CD4-positive, alpha-beta T cell treated with Interferon alpha-2 for 1 hour (primary cell): ENCODE measurements around the gene DENND1A.
A peak's percentile ranks its signal among the peaks of the same experiment; 100 is the strongest.
"Not testable (repeated sequence)": the region's sequence is repeated elsewhere in the genome, so short reads cannot be mapped to it uniquely, and the experiment has no call there.

ENCODE experiments used
- DNase-seq, 2 donors: peaks; one replicate each; pipeline ENCODE4 v3.0.0-alpha.2; 2020 to 2022

Gene DENND1A

GRCh38 chr9:123757960-123758359 is 172.0 kb downstream of the DENND1A start:
- no peak for DNase-seq

GRCh38 chr9:123757547-123757946 is 172.4 kb downstream of the DENND1A start:
- no peak for DNase-seq

GRCh38 chr9:123756484-123757106 is 173.3 kb downstream of the DENND1A start:
- DNase-seq, result no peak

GRCh38 chr9:123753669-123754258 is 176.2 kb downstream of the DENND1A start:
- no peak for DNase-seq

- no peak for DNase-seq
These were observed 176.9 kb downstream of the DENND1A start for GRCh38 chr9:123753016-123753415.

GRCh38 chr9:123749580-123750202 is 180.2 kb downstream of the DENND1A start:
- DNase-seq, result peak in 1 of 2 donors; percentile 3

GRCh38 chr9:123746765-123747164 is 183.2 kb downstream of the DENND1A start:
- no peak for DNase-seq

GRCh38 chr9:123745933-123746332 is 184.0 kb downstream of the DENND1A start:
- DNase-seq, result no peak

GRCh38 chr9:123745451-123745850 is 184.5 kb downstream of the DENND1A start:
- no peak for DNase-seq

- DNase-seq, result no peak
These were observed 186.2 kb downstream of the DENND1A start for GRCh38 chr9:123743737-123744136.

GRCh38 chr9:123742009-123742767 is 187.7 kb downstream of the DENND1A start:
- no peak for DNase-seq

GRCh38 chr9:123741214-123741613 is 188.7 kb downstream of the DENND1A start:
- DNase-seq, result no peak

GRCh38 chr9:123739902-123740301 is 190.0 kb downstream of the DENND1A start:
- no peak for DNase-seq

GRCh38 chr9:123739387-123739786 is 190.5 kb downstream of the DENND1A start:
- DNase-seq, result no peak

GRCh38 chr9:123738648-123739047 is 191.3 kb downstream of the DENND1A start:
- no peak for DNase-seq

- DNase-seq, result no peak
These were observed 194.6 kb downstream of the DENND1A start for GRCh38 chr9:123735376-123735775.

- not testable (repeated sequence) for DNase-seq
These were observed 201.4 kb downstream of the DENND1A start for GRCh38 chr9:123728571-123728970.

GRCh38 chr9:123727332-123727731 is 202.6 kb downstream of the DENND1A start:
- DNase-seq, result no peak

- DNase-seq, result no peak
These were observed 204.5 kb downstream of the DENND1A start for GRCh38 chr9:123725389-123725788.

GRCh38 chr9:123724211-123724796 is 205.6 kb downstream of the DENND1A start:
- no peak for DNase-seq

GRCh38 chr9:123723135-123723875 is 206.6 kb downstream of the DENND1A start:
- DNase-seq, result no peak

GRCh38 chr9:123722378-123722777 is 207.5 kb downstream of the DENND1A start:
- DNase-seq, result no peak

- DNase-seq, result no peak
These were observed 211.7 kb downstream of the DENND1A start for GRCh38 chr9:123718188-123718587.
